ENCODE data around the gene WDR31. TPM values are rescaled to one million over a fixed set of nuclear protein-coding genes. Genes with fewer than 3 reads are reported as not detected.

Gene WDR31
- total RNA-seq, result 1 to 10 TPM; 2.3 to 4.6 TPM

- DNase-seq (ENCODE audit: low spot score), result peak; percentile 89
- H3K4me3 ChIP-seq, result peak within 1 kb of the TSS; percentile 60 to 80
Observed at GRCh38 chr9:113340011-113340699, at the start of gene WDR31. Gene WDR31 (minus strand): TSS chr9:113340275. CDS start chr9:113332022, 8,253 bp downstream.

DNA sequence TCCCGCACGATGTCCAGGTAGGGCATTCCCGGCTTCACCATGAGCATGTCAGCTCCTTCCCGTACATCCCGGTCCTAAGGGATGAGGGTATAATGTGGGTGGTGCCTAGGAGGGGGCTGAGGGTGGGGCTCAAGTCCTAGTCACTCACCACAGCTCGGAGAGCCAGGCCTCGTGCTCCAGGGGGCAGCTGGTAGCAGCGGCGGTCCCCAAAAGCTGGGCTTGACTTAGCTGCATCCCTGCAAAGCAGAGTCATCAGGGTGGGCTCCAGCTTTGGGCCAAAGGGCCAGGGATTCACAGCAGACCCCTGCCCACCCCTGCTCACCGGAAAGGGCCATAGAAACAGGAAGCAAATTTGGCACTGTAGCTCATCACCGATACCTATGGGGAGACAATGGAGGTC is 49.4 kb upstream of the WDR31 start:
- TF ChIP-seq CTCF (IDR thresholded peaks at IDR 0.05), result no peak
- no peaks in the 10 kb centered on the region for H3K9me3 ChIP-seq
- H3K27me3 ChIP-seq, result no peaks in the 10 kb centered on the region
- H3K27ac ChIP-seq, result no peak overlapping the region
- H3K4me3 ChIP-seq, result no peak overlapping the region
- no peaks in the 10 kb centered on the region for H3K4me1 ChIP-seq
- H3K36me3 ChIP-seq, result peaks cover 51% of the 10 kb centered on the region
- no peak for DNase-seq (ENCODE audit: low spot score)

More at GRCh38 chr9:113340011-113340699, at the start of gene WDR31:
- Histone ChIP-seq H3K27me3 (no peaks in the 10 kb centered on the region), H3K4me1 (peaks cover 0 to 16% of the 10 kb centered on the region in 2 donors), H3K27ac (peak within 1 kb of the TSS; percentile 79 to 84), H3K36me3 (no peaks in the 10 kb centered on the region), H3K9me3 (no peaks in the 10 kb centered on the region)
- TF ChIP-seq CTCF (IDR thresholded peaks at IDR 0.05), result no peak

- H3K9me3 ChIP-seq, result no peaks in the 10 kb centered on the region
- no peak overlapping the region for H3K27ac ChIP-seq
- H3K4me3 ChIP-seq, result no peak overlapping the region
- no peak for TF ChIP-seq CTCF (IDR thresholded peaks at IDR 0.05)
- no peaks in the 10 kb centered on the region for H3K27me3 ChIP-seq
- H3K36me3 ChIP-seq, result peaks cover 51% of the 10 kb centered on the region
- no peak for DNase-seq (ENCODE audit: low spot score)
- no peaks in the 10 kb centered on the region for H3K4me1 ChIP-seq
Observed at GRCh38 chr9:113388833-113389232, 48.8 kb upstream of the WDR31 start.

- no peak overlapping the region for H3K27ac ChIP-seq
- no peaks in the 10 kb centered on the region for H3K9me3 ChIP-seq
- H3K27me3 ChIP-seq, result no peaks in the 10 kb centered on the region
- H3K4me1 ChIP-seq, result no peaks in the 10 kb centered on the region
- no peak overlapping the region for H3K4me3 ChIP-seq
- peaks cover 51% of the 10 kb centered on the region for H3K36me3 ChIP-seq
- no peak for TF ChIP-seq CTCF (IDR thresholded peaks at IDR 0.05)
- DNase-seq (ENCODE audit: low spot score), result no peak
Observed at GRCh38 chr9:113387560-113388230, 47.6 kb upstream of the WDR31 start.

DNA sequence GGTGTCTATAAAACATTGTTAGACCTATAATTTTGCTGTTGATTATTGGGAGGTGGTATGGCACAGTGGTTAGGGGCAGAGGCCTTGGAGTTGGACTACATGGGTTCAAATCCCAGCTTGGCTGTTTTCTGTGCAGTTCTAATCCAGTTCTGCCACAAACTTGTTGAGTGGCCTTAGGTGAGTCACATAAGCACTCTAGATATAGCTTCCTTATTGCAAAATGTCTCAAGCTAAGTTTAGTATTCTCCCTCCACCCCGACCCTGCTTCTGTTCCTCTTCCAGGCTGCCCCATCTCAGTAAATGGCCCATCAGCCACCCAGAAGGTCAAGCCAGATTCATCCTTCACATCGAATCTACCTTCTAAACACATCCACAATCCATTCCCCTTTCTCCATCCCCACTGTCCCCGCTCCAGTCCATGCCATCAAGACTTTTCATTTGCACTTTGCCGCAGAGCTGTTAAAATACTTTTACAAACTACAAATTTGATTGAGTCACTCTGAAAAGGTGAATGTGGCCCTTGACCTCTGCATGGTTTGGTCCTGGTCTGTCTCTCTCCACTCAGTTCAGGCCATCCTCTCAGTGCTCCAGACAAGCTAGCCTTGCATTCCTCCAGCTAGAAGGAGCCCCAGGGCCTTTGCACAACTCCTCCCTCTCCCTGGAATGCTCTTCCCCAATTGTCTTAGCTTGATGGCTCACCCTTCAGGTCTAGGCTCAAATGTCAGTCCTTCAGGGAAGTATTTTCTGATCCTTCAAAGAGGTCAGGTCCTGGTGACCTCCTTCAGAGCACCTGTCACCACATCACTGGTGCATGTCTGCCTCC is 46.7 kb upstream of the WDR31 start:
- Histone ChIP-seq H3K27ac (no peak overlapping the region), H3K36me3 (peaks cover 43% of the 10 kb centered on the region), H3K9me3 (no peaks in the 10 kb centered on the region), H3K4me1 (no peaks in the 10 kb centered on the region), H3K4me3 (no peak overlapping the region), H3K27me3 (no peaks in the 10 kb centered on the region)
- DNase-seq (ENCODE audit: low spot score), result no peak
- no peak for TF ChIP-seq CTCF (IDR thresholded peaks at IDR 0.05)

Data from right atrium auricular region (tissue), 2 donors.